Omental fat pad (tissue), 4 donors: Measurements from ENCODE around the gene CAMK4. TPM values are rescaled to one million over a fixed set of nuclear protein-coding genes. Genes with fewer than 3 reads are reported as not detected.

Experiments
- ATAC-seq: fragments of 150-250 bp; one replicate; pipeline ENCODE4 v1.9.1; 2016; ENCODE audit warnings: mild to moderate bottlenecking, moderate library complexity; ENCODE audit not compliant: low FRiP score
- DNase-seq: peaks from one replicate; pipeline ENCODE4 v3.0.0-alpha.2; 2019; ENCODE audit warnings: low spot score
- total RNA-seq, 4 donors: library from RNA; depleted of rRNA; stranded (reverse); fragments of >200 nt; gene quantifications; one replicate each; pipeline ENCODE4 v1.1.0, GENCODE V29; 2016
- TF ChIP-seq, protein P1 (sequence below), 3 donors: fragments of 450-650 bp; IDR thresholded peaks; one replicate each; pipeline ENCODE4 v1.5.1; 2016 to 2017; ENCODE audit warnings: antibody characterized with exemption in 3 of 3, mild to moderate bottlenecking in 3 of 3, moderate library complexity in 2 of 3

The CAMK4 gene
- total RNA-seq, 4 donors from 2014 or later: 0.44 to 3.8 (median 1.7) TPM

DNA sequence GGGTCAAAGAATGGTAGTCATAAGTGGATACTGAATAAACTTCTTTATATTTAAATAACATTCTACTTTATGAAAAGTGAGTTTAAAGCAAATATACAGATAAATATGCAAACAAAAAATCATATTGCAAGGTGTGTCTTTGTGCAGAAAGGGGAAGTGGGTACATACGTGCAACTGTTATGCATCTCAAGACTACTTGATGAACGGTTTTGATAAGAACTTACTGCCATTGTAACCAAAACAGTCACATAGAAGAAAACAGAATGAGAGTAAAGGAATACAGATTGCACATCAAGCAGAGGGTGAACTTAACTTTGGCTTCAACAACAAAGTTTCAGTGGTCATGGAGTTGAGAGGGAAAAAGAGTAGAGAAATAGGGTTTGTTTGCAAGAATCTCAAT, 9.9 kb downstream of the CAMK4 start:
- DNase-seq: no peak
- no peak for ATAC-seq
- TF ChIP-seq, protein P1, sequence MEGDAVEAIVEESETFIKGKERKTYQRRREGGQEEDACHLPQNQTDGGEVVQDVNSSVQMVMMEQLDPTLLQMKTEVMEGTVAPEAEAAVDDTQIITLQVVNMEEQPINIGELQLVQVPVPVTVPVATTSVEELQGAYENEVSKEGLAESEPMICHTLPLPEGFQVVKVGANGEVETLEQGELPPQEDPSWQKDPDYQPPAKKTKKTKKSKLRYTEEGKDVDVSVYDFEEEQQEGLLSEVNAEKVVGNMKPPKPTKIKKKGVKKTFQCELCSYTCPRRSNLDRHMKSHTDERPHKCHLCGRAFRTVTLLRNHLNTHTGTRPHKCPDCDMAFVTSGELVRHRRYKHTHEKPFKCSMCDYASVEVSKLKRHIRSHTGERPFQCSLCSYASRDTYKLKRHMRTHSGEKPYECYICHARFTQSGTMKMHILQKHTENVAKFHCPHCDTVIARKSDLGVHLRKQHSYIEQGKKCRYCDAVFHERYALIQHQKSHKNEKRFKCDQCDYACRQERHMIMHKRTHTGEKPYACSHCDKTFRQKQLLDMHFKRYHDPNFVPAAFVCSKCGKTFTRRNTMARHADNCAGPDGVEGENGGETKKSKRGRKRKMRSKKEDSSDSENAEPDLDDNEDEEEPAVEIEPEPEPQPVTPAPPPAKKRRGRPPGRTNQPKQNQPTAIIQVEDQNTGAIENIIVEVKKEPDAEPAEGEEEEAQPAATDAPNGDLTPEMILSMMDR (IDR thresholded peaks at IDR 0.05): no peak

DNA sequence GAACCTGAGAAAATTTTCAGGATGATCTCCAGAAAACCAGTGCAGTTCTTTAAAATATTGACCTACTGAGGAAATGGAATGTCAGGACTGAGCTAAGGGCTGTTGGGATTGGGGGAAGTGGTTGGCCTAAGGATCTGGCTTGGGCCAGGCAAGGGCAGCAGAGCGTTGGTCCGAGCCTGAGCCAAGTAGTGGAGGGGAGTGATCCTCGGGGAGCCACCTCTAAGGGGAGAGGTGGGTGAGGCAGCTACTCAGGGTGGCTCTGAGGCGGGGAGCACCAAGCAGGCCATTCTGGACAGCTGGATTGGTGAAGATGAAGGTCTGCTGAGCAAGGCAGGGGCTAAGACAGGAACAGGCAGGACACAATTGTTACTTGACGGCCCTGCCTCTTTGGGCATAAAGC, 11.5 kb downstream of the CAMK4 start:
- no peak for DNase-seq
- ATAC-seq: no peak

DNA sequence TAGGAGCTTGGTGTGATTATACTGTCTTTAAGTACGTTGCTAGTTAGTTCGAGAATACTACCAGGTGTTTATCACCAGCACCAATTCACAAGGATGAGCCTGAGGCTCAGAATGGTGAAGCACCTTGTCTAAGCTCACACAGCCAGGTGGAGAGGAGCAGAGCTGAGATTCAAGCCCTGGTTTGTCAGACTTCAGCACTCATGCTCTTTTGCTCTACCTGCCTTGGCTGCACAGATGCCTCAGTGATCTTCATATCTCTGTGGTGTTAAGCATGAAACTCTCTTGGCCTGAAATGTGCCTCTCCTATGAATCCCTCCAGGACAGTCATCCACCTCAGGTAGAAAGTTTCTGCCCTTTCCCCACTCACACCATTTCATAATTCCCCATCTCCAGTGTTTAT, 12.2 kb downstream of the CAMK4 start:
- ATAC-seq (no peak), DNase-seq (no peak)
- TF ChIP-seq, protein P1 (IDR thresholded peaks at IDR 0.05): no peak

More for the DNA sequence above, 11.5 kb downstream of the CAMK4 start:
- TF ChIP-seq, protein P1 (IDR thresholded peaks at IDR 0.05): no peak

DNA sequence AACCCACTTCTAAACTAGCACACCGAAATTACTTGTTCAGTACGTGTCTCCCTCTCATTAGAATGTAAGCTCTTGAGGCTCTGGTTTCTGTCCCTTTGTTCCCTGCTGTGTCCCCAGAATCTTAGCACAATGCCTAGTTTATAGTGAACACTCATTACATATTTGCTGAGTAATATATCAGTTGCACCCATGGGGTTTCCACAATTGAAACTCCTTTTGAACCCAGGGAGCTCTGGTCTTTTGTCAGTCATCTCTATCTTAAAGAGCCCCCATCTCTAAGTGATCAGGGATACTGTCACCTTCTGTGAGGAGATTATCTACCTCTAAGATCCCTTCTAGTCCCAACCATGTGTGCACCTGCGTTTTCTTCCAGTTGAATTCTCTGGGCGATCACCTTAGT, 12.8 kb downstream of the CAMK4 start:
- no peak for ATAC-seq
- no peak for DNase-seq
- TF ChIP-seq, protein P1 (IDR thresholded peaks at IDR 0.05): no peak

DNA sequence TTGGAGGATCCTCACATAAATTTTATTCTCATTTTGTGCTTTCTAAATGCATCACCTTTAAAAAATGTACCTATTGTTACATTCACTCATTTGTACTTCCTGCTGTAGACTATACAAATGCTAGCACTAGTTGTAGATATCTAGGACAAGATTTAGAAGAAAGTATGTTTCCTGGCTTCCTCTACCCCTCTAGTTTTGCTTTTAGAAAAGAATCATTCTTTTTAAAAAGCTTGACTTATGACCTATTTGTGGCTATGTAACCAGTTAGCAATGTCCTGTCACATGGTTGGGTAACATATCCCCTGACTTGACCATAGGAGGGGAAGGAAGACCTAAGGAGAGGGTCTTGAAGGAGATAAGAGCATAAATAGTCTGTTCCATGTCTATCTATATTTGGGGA, 13.3 kb downstream of the CAMK4 start:
- TF ChIP-seq, protein P1 (IDR thresholded peaks at IDR 0.05): no peak
- ATAC-seq (no peak), DNase-seq (no peak)

DNA sequence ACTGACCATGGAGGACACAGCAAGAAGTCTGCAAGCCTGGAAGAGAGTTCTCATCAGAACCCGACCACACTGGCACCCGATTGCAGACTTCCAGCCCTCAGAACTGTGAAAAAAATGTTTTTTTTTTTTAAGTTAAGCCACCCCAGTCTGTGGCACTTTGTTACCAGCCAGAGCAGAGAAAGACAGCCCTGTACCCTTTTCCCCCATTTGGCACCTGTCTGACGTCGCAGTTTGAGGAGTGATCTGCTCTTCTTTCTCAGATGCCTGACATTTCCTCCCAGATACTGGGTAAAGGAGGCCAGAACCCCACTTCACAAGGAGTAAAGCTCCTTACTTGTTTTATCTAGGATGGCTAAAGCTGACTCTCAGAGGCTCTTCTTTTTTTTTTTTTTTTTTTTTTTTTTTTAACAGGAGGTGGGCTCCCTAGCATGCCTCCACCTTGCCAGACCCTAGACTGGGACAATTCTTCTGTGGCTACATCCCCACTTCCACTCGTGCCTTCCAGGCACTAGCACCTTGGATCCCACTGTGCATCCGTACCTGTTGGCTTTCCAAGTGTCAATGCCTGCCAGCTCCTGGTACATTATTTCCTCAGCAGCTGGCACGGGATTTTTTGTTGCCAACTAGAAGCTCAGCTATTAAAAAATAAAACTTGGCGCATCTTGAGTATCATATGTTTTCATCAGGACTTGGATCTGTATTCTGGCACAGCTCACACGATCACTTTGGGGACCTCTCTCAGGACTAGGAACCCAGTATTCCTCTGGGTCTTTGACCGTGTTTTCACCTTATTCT, 14.4 kb downstream of the CAMK4 start:
- DNase-seq (no peak), ATAC-seq (no peak)
- TF ChIP-seq, protein P1 (IDR thresholded peaks at IDR 0.05): no peak

DNA sequence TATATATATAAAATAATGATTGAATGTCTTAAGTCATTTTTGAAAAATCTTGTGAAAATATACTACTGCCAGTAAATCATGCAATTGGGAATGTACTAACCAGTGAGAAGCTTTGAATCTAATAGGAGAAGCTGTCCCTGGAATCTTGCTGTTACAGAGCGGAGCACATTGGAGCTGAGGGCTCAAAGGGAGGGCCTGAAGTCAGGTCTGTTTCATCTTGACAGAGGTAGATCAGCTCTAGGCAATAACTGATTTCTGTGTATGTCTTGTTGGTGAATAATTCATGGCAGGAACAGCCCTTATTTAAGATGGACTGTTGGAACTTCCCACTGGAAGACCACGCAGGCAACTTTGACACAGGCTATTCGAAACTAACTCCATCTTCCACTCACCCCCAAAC, 17.5 kb downstream of the CAMK4 start:
- DNase-seq: no peak
- ATAC-seq: no peak
- TF ChIP-seq, protein P1 (IDR thresholded peaks at IDR 0.05): no peak
